ENCODE measurements around the gene LDHAL6A.
A peak's percentile ranks its signal among the peaks of the same experiment; 100 is the strongest.

LDHAL6A gene

DNA sequence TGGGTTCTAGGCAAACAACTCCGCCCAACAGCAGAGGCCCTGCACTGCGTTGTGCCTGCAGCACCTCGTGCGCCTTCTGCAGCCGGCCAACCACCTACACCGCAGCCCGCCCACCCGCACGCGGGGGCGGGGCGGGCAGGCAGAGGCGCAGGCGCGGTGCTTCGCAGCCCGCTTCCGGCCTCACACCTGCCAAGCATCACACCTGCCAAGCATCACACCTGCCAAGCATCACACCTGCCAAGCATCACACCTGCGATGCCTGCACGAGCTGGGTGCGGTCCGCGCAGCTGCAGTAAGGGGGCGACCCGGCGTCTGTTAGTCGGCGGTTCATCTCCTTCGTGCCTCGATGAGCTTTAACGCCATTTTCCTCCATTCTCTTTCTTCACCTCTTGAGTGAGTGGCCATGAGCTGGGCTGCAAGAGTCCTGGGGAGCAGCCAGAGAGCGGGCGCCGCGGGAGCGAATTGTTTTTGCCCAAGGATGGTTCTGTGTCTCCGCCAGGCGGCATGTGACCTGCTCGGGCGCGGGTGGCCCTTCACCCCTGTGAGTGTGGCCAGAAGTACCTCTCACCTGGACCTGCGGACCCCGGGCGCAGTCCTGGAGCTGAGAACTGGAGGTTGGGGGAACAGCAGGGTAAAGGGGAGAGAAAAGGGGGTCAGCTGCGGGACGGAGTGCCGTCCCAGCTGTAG is at the start of gene LDHAL6A:
Gene LDHAL6A, plus strand, starts transcription at position 171 of the 687 bp plus-strand sequence. CDS start 825 bp downstream, outside the sequence.
- no peak for DNase-seq (ENCODE audit: low read depth)

DNA sequence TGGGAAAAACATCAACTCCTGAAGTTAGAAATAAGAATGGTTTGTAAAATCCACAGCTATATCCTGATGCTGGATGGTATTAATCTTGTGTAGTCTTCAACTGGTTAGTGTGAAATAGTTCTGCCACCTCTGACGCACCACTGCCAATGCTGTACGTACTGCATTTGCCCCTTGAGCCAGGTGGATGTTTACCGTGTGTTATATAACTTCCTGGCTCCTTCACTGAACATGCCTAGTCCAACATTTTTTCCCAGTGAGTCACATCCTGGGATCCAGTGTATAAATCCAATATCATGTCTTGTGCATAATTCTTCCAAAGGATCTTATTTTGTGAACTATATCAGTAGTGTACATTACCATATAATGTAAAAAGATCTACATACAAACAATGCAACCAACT is 48.3 kb upstream of the LDHAL6A start:
- DNase-seq (ENCODE audit: low read depth): peak; percentile 73

DNA sequence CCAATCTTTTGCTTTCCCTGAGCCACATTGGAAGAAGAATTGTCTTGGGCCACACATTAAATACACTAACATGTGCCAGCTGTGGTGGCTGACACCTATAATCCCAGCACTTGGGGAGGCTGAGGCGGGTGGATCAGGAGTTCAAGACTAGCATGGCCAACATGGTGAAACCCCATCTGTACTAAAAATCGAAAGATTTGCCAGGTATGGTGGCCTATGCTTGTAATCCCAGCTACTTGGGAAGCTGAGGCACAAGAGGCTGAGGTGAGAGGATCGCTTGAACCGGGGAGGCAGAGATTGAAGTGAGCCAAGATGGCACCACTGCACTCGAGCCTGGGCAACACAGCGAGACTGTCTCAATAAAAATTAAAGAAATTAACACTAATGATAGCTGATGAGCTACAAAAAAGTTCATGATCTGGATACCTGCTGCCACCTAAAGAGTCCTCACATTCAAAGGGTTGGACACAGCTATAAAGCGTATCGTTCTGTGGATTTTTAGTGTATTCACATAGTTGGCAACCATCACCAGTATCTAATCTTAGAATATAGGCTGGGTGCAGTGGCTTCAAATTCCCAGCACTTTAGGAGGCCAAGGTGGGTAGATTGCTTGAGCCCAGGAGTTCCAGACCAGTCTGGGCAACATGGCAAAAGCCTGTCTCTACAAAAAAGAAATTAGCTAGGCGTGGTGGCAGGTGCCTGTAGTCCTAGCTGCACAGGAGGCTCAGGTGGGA is 46.9 kb upstream of the LDHAL6A start:
- peak; percentile 49 for DNase-seq (ENCODE audit: low read depth)

DNA sequence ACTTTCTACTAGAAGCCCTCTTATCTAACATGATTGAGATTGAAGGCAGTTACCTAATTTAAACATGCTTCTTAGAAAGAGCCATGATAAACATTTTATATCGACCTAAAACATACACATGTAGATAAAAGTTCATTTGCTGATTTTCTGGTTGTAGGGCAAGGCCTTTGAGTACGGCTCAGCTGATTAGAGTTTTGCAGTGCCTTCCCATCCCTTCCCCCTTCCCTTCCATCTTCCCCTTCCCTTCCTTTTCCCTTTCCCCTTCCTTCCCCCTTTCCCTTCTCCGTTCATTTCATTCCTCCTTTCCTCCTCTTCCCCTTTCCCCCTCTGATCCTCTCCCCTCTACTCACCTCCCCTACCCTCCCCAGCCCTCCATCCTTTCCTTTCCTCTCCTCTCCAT is 39.2 kb upstream of the LDHAL6A start:
- no peak for DNase-seq (ENCODE audit: low read depth)

DNA sequence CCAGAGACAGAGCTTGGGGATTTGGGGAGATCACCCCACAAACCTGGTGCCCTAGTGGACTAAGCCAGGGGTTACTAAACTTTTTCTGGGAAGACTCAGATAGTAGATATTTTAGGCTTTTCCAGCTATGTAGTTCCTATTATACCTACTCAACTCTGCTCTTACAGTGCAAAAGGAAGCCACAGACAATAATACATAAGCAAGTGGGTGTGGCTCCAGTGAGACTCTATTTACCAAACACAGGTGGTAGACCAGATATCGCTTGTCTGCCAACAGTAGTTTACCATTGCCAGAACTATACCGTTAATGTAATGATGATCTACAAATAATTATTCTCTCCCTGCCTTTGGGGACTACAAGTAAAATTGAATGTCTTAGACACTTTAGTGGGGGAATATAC is 36.6 kb upstream of the LDHAL6A start:
- DNase-seq (ENCODE audit: low read depth): no peak

DNA sequence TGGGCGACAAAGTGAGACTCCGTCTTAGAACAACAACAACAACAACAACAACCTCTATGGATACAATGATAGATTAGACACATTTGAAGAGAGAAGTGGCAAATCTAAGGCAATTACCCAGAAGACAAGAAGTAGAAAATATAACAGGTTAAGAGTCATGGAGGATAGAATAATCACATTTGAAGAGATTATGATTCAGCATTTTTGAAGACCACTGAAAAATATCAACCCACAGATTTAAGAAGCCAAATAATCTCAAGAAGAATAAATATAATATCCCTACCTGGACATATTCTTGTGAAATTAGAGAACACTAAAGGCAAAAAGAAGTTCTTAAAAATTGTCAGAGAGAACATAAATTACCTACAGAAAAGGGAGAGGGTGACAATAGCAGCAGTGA is 35.6 kb upstream of the LDHAL6A start:
- no peak for DNase-seq (ENCODE audit: low read depth)

DNA sequence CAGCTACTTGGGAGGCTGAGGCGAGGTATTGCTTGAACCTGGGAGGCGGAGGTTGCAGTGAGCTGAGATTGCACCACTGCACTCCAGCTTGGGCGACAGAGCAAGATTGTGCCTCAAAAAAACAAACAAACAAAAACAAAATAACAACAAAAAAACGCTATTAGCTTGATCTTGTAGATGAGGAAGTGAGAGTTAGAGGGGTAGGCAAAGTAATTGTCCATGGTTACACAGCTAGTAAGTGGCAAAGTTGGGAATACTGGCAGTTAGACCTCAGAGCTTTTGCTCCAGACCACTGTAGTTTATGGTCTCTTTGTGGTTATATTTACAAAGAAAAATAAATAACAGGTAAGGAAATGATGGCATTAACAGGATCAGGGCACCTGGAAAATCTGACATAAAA is 28.4 kb upstream of the LDHAL6A start:
- no peak for DNase-seq (ENCODE audit: low read depth)

DNA sequence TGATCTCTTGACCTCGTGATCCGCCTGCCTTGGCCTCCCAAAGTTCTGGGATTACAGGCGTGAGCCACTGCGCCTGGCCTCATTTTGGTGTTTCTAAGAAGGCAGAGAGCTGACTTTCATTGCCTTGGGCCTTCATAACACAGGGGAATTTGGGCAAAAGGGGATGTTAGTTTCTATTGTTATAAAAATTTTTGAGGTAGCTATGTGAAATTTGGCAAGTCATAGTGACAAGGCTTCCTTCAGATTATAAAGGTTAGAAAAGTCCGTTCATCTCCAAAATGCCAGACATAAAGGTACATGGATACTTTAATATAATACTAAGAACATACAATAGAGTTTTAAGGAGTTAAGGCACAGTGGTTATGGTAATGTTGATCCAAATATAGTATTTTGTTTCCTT is 26.3 kb upstream of the LDHAL6A start:
- DNase-seq (ENCODE audit: low read depth): no peak

DNA sequence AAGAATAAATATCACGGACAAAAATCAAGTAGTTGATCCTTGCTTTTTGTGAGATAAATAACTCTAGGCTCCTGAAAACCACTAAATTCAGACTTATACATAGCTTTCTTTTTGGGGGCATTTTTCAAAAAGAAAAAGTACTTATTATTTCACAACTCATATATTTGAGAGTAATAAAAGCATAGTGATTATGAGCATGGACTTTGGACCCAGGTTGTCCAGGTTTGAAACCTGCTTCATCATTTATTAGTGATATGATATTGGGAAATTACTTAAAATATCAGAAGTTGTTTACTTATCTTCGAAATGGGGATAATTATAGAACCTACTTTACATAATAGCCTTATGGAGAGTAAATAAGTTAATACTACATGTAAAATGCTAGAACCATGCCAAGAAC is 17.0 kb upstream of the LDHAL6A start:
- DNase-seq (ENCODE audit: low read depth): no peak

DNA sequence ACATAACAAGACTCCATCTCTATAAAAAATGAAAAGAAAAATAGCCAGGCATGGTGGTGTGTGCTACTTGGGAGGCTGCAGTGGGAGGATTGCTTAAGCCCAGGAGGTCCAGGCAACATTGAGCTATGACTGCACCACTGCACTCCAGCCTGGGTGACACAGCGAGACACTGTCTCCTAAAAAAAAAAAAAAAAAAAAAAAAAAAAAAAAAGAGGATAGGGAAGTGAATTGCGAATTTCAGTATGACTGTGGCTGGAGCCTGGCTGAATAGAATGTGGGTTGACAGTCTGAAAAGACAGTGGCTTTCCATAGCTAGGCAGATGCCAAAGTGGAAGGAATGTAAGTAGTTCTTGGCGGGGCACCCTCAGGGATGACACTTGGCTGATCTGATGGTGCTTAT is 6.4 kb upstream of the LDHAL6A start:
- DNase-seq (ENCODE audit: low read depth): no peak

DNA sequence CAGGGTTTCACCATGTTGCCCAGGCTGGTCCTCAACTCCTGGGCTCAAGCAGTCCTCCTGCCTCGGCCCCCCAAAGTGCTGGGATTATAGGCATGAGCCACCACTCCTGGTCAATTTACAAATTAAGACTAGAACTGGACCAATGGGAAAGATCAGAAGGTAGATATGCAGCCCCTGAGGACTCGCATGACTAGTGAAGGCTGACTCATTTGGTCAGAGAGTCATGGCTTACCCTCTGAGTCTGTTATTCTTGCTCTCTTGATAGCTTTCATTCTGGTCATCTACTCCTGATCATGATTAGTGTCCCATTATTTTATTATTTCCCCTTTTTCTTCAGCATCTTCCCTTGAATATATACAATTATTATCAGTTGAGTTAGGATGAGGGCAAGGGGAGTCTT is 2.7 kb upstream of the LDHAL6A start:
- peak; percentile 34 for DNase-seq (ENCODE audit: low read depth)

DNA sequence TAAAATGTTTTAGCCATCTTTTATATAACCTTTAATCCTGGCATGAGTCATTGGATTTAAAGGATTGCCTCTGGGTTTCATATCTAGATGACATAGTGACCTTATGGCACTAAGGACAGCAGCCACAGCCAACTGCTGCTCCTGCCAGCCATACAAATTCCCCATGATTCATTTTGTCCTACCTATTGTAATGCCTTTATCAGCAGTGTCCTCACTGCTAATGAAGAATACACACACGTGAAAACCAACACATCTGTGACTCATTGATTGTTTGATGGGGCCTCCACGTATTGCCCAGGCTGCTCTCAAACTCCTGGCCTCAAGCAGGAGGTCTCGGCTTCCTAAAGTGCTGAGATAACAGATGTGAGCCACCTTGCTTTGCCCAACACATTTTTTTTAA is 1.8 kb downstream of the LDHAL6A start:
- DNase-seq (ENCODE audit: low read depth): peak; percentile 4

DNA sequence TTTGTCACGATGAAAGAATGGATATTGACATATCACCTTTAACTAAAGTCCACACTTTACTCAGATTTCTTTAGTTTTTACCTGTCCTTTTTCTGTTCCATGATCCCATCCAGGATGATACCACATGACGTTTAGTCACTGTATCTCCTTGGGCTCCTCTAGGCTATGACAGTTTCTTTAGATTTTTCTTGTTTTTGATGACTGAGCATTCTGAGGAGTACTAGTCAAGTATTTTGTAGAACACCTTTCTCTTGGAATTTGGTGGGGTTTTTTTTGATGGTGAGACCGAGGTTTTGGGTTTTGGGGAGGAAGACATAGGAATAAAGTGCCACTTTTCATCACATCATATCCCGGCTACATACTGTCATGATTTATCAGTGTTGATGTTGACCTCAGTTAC is 4.0 kb downstream of the LDHAL6A start:
- no peak for DNase-seq (ENCODE audit: low read depth)

DNA sequence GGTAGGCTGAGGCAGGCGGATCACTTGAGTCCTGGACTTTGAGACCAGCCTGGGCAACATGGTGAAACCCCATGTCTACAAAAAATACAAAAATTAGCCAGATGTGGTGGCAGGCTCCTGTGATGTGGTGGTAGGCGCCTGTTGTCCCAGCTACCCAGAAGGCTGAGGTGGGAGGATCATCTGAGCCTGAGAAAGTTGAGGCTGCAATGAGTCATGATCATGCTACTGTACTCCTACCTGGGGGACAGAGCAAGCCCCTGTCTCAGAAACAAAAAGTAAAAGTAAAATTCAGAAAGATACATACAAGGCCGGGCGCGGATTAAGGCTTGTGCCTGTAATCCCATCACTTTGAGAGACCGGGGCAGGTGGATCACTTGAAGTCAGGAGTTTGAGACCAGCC is 6.3 kb downstream of the LDHAL6A start:
- DNase-seq (ENCODE audit: low read depth): no peak

DNA sequence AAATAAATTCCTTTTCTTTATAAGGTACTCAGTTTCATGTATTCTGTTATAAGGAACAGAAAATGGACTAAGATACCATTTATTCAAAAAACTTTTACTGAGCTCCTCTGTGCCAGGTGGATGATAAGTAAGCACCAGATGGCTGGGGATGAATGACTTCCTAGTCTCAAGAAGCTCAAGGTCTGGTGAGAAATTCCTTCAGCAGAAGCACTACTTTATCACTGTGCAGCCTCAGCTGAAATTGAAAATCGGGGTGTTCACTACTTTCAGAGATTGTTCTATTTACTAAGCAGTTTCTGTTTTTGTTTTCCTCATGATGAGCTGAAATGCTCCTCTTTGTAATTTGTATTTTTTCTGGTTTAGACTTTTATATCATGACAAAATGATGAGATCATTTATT is 7.8 kb downstream of the LDHAL6A start:
- no peak for DNase-seq (ENCODE audit: low read depth)

DNA sequence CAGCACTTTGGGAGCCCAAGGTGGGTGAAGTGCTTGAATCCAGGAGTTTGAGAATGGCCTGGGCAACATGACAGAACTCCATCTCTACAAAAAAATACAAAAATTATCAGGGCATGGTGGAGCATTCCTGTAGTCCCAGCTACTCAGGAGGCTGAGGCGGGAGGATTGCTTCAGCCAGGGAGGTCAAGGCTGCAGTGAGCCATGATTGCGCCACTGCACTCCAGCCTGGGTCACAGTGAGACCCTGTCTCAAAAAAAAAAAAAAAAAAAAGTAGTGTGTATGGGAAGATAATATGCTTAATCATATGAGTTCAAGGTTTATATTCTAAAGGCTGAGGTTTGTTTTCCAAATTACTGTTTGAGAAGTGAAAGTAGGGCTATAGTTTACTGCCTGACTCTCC is 10.7 kb downstream of the LDHAL6A start:
- DNase-seq (ENCODE audit: low read depth): no peak

DNA sequence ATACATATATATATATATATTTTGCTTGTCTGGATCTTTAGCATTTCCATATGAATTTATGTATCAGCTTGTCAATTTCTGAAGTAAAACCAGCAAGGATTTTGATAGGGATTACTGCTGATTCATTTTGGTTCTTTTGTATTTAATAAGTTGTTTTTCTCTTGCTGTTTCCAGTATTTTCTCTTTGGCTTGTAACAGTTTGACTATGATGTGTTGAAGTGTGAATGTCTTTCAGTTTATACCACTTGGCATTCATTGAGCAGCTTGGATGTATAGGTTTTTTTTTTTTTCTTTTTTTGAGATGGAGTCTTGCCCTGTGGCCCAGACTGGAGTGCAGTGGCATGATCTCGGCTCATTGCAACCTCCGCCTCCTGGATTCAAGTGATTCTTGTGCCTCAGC is 12.4 kb downstream of the LDHAL6A start:
- no peak for DNase-seq (ENCODE audit: low read depth)

DNA sequence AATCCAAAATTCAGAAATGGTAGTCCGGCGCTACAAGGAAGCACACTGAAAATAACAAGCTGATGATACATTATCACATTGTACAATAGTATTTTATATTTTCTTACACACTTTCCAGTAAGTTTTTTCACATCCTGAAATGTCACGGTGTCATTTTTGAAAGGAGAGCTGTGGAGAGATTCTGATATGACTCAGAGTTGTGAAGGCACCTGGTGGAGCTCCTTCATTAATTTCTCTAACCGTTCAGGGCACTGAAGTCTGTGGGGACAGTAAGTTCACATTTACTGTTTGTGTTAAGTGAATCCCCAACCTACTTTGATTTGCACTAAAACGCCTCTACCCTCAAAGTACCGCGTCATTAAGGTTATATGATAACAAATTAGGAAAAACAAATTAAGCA is 13.3 kb downstream of the LDHAL6A start:
- DNase-seq (ENCODE audit: low read depth): no peak

DNA sequence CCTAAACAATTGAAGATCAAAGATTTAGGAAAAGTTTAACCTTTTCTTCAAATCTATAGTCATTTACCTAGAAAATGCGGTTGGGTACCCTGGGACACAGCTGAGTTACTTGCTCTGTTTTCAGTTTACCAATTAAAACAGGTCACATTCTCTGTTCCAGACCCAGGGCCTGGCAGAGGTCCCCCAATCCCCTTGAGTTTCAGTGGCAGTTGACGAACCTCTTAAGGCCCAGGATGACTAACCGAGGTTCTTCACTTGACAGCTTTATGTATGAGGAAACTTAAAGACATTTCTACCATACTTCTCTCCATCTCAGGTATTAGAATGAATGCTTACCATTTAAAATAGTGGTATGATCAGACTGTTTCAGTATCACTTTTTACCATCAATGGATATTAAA is 16.3 kb downstream of the LDHAL6A start:
- DNase-seq (ENCODE audit: low read depth): no peak

DNA sequence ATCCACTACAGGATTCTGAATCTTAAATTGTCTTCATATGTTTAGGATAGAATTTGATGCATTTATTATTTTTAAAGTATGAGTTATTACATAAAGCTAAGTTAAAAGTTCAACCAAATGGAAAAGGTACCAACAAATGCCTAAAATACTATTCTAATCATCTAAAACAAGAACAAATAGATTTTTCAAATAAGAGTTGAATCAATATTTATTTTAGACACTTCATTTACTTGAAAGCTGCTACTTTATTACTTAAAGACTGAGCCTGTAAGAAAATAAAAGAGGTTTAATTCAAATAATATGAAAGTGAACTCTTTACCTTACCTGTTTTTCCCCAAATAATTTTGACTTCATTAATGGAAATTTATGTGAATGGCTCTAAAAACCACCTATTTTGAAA is 16.9 kb downstream of the LDHAL6A start:
- DNase-seq (ENCODE audit: low read depth): no peak

DNA sequence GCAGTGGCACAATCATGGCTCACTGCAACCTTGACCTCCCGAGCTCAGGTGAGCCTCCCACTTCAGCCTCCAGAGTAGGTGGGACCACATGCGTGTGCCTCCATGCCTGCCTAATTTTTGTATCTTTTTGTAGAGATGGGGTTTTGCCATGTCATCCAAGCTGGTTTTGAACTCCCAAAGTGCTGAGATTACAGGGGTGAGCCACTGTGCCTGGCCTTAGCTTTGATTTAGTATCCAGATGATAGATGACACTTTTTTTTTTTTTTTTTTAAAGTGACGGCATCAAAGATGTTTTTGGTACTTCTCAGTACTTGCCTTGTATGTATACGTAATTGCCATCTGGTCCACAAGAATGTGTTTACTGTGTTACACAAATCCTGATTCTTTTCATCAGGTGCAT is 23.4 kb downstream of the LDHAL6A start:
- no peak for DNase-seq (ENCODE audit: low read depth)

DNA sequence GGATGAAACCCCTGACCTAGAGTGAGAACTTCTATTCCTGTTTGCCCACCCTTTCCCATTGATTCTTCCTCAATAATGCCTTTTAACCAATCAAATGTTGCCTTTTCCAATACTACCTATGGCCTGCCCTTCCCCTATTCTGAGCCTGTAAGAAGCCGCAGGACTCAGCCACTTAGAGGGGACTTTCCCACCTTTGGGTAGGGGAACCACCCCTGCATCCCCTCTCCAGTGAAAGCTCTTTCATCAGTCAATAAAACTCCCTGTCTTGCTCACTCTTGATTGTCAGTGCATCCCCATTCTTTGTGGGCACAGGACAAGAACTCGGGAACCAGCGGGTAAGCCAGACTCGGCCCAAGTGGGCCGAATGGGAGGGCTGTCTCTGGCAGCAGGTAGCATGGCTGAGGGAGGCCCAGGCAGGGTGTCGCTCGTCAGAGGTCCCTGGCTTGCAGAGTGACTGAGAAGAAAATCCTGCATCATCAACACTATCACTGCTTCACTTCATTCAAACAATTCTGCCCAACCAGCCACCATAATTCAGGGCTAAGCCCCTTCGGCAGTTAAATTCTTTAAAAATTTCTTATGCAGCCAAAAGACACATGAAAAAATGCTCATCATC is 30.4 kb downstream of the LDHAL6A start:
- no peak for DNase-seq (ENCODE audit: low read depth)

DNA sequence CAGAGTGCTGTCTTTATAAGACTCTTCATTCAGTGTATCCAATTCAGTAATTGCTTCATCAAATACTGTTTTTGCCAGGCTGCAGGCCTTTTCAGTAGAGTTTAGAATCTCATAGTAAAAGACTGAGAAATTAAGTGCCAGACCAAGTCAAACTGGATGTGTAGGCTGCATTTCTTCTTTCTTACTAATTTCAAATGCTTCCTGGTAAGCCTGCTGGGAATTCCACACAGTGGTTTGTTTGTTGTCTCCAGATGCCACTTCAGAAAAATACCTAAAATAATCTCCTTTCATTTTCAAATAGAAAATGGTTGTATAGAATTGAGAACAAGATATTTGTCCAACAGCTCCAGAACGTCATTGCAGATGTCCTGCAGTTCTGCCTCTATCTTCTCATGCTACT is 34.7 kb downstream of the LDHAL6A start:
- DNase-seq (ENCODE audit: low read depth): peak; percentile 7
